Measurements from ENCODE around the gene MOK.

Gene MOK

GRCh38 chr14:102182936-102183619 is 121.9 kb downstream of the MOK start:
- TF ChIP-seq CTCF (IDR thresholded peaks at IDR 0.05; ENCODE audit: insufficient read depth, low read length, missing control alignments), result no peak
- no peak overlapping the region for H3K4me3 ChIP-seq (ENCODE audit: low read depth, low read length)
- DNase-seq (ENCODE audit: low read depth, low spot score), result no peak
- ChIA-PET CTCF (interaction anchor here (1.0 to 2.3 kb wide), 3 partner anchors 13 to 133 kb away, joined by 4 to 10 read pairs (median 8); no protein-coding TSS in a partner anchor), POLR2A (interaction anchor here (0.7 kb wide), 1 partner anchor 18 kb away, joined by 3 read pairs; no protein-coding TSS in a partner anchor)

DNA sequence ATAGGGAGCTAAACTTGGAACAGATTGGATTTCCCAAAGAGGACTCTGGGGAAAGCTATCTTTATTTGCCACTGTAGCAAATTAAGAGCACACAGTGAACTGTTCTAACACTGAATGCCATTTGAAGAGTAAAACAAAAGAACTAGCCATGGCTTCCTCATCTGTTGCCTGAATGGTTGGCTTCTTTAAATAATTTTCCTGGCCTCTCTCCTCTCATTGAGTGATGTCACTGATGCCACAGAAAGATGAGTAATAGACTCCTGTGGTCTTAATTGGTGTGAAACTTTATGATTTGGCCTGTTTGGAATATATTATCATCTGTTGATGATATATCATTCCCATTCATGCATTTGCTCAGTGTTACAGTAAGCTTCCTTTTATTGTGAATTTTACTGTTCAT is 122.8 kb downstream of the MOK start:
- TF ChIP-seq CTCF (IDR thresholded peaks at IDR 0.05; ENCODE audit: insufficient read depth, low read length, missing control alignments), result no peak
- H3K4me3 ChIP-seq (ENCODE audit: low read depth, low read length), result no peak overlapping the region
- DNase-seq (ENCODE audit: low read depth, low spot score), result no peak
- ChIA-PET POLR2A (no interaction called here), CTCF (interaction anchor here (1.0 to 2.1 kb wide), 5 partner anchors 13 to 221 kb away, joined by 3 to 9 read pairs (median 4); no protein-coding TSS in a partner anchor)

GRCh38 chr14:102181187-102181586 is 123.8 kb downstream of the MOK start:
- CTCF ChIA-PET, result interaction anchor here (0.7 to 2.1 kb wide), 6 partner anchors 14 to 220 kb away, joined by 3 to 9 read pairs (median 3); no protein-coding TSS in a partner anchor
- DNase-seq (ENCODE audit: low read depth, low spot score), result no peak
- no peak for TF ChIP-seq CTCF (IDR thresholded peaks at IDR 0.05; ENCODE audit: insufficient read depth, low read length, missing control alignments)
- no peak overlapping the region for H3K4me3 ChIP-seq (ENCODE audit: low read depth, low read length)
- POLR2A ChIA-PET, result no interaction called here

DNA sequence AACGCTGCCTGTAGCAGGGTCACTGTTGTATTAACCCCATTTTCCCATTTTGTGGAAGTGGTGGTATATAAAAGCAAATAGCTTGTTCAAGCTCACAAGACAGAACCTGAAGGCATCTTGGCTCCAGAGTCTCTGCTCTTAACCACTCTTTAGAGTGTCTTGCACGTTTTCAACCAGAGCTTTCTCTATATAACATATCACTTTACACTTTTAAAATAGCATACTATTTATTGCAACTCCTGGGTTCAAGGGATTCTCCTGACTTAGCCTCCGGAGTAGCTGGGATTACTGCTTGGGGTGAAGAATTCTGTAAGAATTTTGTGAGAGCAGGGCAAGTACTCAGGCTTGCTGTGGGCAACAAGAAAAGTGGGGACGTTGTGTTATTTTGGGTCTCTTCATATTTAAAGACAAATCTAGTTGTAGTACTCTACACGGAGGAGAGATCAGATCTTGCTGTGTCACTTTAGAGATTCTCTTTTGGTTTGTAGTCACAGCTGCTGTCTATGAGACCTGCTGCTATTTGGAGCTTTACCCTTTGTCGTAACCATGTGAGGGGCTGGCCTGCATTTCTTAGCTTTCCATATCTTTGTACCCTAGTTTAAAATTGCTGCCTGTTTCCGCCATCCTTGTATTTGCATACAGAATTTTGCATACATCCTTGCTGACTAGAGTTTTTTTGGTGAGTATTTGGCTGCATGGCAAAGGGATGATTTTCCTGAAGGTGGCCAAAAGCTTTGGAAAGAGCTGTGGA is 124.5 kb downstream of the MOK start:
- CTCF ChIA-PET, result interaction anchor here (2.1 kb wide), 1 partner anchor 219 kb away, joined by 8 read pairs; no protein-coding TSS in a partner anchor
- H3K4me3 ChIP-seq (ENCODE audit: low read depth, low read length), result no peak overlapping the region
- DNase-seq (ENCODE audit: low read depth, low spot score), result no peak
- no peak for TF ChIP-seq CTCF (IDR thresholded peaks at IDR 0.05; ENCODE audit: insufficient read depth, low read length, missing control alignments)
- POLR2A ChIA-PET, result no interaction called here

All from AG04449 (cell line).